ENCODE data around the gene LAPTM5. TPM values are rescaled to one million over a fixed set of nuclear protein-coding genes. Genes with fewer than 3 reads are reported as not detected.

LAPTM5 gene, protein sequence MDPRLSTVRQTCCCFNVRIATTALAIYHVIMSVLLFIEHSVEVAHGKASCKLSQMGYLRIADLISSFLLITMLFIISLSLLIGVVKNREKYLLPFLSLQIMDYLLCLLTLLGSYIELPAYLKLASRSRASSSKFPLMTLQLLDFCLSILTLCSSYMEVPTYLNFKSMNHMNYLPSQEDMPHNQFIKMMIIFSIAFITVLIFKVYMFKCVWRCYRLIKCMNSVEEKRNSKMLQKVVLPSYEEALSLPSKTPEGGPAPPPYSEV
- not detected in 2 replicates for total RNA-seq (2014; rRNA removed)
- Bru-seq, nascent RNA = not detected
- percentile 6 among the genes with signal in this experiment for BruChase-seq, experiment 1, labeled RNA remaining after a 6-hour chase
- BruChase-seq, experiment 2, labeled RNA remaining after a 2-hour chase = percentile 3 among the genes with signal in this experiment
- long read RNA-seq = 0 reads

DNA sequence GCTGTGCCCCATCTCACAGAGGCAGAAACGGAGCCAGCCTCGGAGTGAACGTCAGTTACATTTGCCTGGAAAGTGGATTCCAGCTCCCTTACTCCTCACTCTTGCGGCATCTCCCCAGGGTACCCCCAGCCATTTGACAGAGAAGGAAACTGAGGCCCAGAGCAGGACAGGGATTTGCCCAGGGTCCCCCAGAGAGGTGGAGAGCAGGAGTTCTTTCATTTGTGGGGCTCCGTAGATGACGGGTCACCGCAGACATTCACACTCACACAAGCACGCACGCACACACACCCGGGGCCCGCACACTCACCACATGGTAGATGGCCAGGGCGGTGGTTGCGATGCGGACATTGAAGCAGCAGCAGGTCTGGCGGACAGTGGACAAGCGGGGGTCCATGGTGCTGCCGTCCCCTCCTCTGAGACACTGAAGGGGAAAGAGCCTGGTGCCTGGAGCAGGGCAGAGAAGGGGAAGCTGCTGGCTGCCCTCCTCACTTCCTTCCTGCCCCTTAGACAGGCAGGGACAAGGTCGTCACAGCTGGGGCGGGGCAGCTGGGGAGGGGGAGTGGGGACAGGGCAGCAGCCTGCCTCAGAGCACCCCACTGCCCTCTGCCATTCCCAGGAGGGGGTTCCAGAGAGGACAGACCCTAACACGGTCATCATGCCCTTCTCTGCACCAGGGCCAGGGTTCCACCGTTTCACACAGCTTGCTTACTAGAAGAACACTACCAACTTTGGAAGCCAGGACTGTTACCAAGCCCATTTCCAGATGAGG lies at the start of gene LAPTM5:
LAPTM5 (minus strand) TSS at position 423 of the 769 bp plus-strand sequence; CDS start at position 394, 29 bp downstream.
- Histone ChIP-seq H3K4me1 (ENCODE audit: insufficient read depth, low read length) (peaks cover 18% of the 10 kb centered on the region), H3K36me3 (ENCODE audit: low read depth, low read length) (no peaks in the 10 kb centered on the region), H3K9me3 (ENCODE audit: low read length) (no peaks in the 10 kb centered on the region), H3K4me3 (ENCODE audit: low read length) (no peak within 1 kb of the TSS), H3K79me2 (ENCODE audit: low read length) (no peaks in the 10 kb centered on the region), H3K9ac (ENCODE audit: low read length) (no peak within 1 kb of the TSS), H4K20me1 (ENCODE audit: low read length) (no peaks in the 10 kb centered on the region), H3K4me2 (ENCODE audit: low read length) (peak within 1 kb of the TSS; percentile 46), H3K27me3 (ENCODE audit: low read length) (no peaks in the 10 kb centered on the region), H2AFZ (ENCODE audit: low read length) (no peak within 1 kb of the TSS), H3F3A (ENCODE audit: low read length, unreplicated experiment) (no peaks in the 10 kb centered on the region), H3K9me2 (replicated peaks; ENCODE audit: low read length) (no peaks in the 10 kb centered on the region), H3K27ac (ENCODE audit: low read length) (peak within 1 kb of the TSS; percentile 1; the same call in 1 of the 2 replicates)
- intact Hi-C loops (cut with micrococcal nuclease) = no loop called here
- ATAC-seq (no peak), DNase-seq (no peak)
- BruUV-seq (replicated peaks) = no TSS peak
- TF ChIP-seq, protein P1, sequence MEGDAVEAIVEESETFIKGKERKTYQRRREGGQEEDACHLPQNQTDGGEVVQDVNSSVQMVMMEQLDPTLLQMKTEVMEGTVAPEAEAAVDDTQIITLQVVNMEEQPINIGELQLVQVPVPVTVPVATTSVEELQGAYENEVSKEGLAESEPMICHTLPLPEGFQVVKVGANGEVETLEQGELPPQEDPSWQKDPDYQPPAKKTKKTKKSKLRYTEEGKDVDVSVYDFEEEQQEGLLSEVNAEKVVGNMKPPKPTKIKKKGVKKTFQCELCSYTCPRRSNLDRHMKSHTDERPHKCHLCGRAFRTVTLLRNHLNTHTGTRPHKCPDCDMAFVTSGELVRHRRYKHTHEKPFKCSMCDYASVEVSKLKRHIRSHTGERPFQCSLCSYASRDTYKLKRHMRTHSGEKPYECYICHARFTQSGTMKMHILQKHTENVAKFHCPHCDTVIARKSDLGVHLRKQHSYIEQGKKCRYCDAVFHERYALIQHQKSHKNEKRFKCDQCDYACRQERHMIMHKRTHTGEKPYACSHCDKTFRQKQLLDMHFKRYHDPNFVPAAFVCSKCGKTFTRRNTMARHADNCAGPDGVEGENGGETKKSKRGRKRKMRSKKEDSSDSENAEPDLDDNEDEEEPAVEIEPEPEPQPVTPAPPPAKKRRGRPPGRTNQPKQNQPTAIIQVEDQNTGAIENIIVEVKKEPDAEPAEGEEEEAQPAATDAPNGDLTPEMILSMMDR (conservative IDR thresholded peaks at IDR 0.05; ENCODE audit: low read depth, low read length) = no peak
- TF ChIP-seq EZH2phosphoT487 (IDR thresholded peaks at IDR 0.05; ENCODE audit: borderline replicate concordance, low read length) = no peak
- no peak for TF ChIP-seq EZH2 (IDR thresholded peaks at IDR 0.05; ENCODE audit: low read length, unreplicated experiment)
- CTCF ChIA-PET = no interaction called here
- POLR2A ChIA-PET (ENCODE audit: unreplicated experiment) = interaction anchor here (0.6 kb wide), 1 partner anchor 362 kb away, joined by 3 read pairs; no protein-coding TSS in a partner anchor

DNA sequence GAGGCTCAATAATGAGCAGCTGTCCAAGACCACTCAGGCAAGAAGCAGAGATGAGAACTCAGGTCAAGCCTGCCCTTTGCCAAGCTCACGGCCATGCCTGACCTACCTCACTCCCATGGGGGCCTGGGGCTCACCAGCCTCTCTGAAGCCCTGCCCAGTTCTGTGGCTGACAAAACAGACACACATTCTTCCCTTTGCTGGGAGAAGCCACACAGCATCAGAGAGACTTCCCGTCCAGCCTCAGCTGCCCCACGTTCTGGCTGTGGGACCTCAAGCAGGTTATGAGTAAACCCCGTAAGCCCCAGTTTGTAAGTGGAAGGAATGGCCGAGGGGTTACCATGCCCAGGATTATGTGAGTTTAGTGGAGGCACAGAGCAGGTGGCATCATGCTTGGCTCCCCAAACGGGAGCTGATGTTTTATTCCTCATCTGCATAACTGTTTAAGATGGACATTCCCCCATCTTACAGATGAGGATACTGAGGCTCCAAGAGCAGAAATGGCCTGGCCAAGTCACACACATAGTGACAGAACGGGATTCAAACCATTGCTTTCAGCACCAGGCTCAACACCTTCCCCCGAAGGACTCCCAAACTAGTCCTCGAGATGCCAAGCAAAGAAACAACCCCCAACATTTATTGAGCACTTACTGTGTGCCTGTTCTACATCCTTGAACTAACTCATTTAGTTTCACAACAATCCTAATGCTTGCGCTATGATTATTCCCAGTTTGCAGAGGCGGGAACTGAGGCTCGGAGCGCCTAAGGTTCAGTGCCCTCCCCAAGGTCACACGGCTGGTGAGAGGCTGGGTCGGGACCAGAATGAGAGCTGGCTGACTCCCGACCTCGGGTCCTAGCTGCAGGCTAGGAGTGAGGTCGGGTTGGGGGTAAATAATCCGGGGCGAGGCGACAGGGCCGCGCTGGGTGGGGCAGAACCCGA lies 49.1 kb upstream of the LAPTM5 start:
- intact Hi-C loops (cut with micrococcal nuclease) = no loop called here
- POLR2A ChIA-PET (ENCODE audit: unreplicated experiment) = no interaction called here
- no peak for TF ChIP-seq EZH2phosphoT487 (IDR thresholded peaks at IDR 0.05; ENCODE audit: borderline replicate concordance, low read length)
- TF ChIP-seq EZH2 (IDR thresholded peaks at IDR 0.05; ENCODE audit: low read length, unreplicated experiment) = no peak
- TF ChIP-seq, protein P1 (conservative IDR thresholded peaks at IDR 0.05; ENCODE audit: low read depth, low read length) = no peak

More for the DNA sequence above, 49.1 kb upstream of the LAPTM5 start:
- ATAC-seq (no peak), DNase-seq (no peak)
- Histone ChIP-seq H3K79me2 (ENCODE audit: low read length) (no peaks in the 10 kb centered on the region), H3K4me3 (ENCODE audit: low read length) (no peak overlapping the region), H3K4me2 (ENCODE audit: low read length) (no peak overlapping the region), H3K4me1 (ENCODE audit: insufficient read depth, low read length) (peaks cover 12% of the 10 kb centered on the region), H3F3A (ENCODE audit: low read length, unreplicated experiment) (no peaks in the 10 kb centered on the region), H3K36me3 (ENCODE audit: low read depth, low read length) (no peaks in the 10 kb centered on the region), H4K20me1 (ENCODE audit: low read length) (no peaks in the 10 kb centered on the region), H3K27me3 (ENCODE audit: low read length) (no peaks in the 10 kb centered on the region), H3K9me2 (replicated peaks; ENCODE audit: low read length) (no peaks in the 10 kb centered on the region), H3K27ac (ENCODE audit: low read length) (no peak overlapping the region), H3K9ac (ENCODE audit: low read length) (no peak overlapping the region), H2AFZ (ENCODE audit: low read length) (no peak overlapping the region), H3K9me3 (ENCODE audit: low read length) (no peaks in the 10 kb centered on the region)
- no TSS peak for BruUV-seq (replicated peaks)
- CTCF ChIA-PET = interaction anchor here (0.6 kb wide), 1 partner anchor 27 kb away, joined by 4 read pairs; no protein-coding TSS in a partner anchor

All from PC-3 (cell line).